Measurements from ENCODE around the gene ARHGAP15. TPM values are rescaled to one million over a fixed set of nuclear protein-coding genes. Genes with fewer than 3 reads are reported as not detected.

The ARHGAP15 gene
- total RNA-seq, 2 experiments from 2014 or later, result 71.3 to 72.8 TPM

DNA sequence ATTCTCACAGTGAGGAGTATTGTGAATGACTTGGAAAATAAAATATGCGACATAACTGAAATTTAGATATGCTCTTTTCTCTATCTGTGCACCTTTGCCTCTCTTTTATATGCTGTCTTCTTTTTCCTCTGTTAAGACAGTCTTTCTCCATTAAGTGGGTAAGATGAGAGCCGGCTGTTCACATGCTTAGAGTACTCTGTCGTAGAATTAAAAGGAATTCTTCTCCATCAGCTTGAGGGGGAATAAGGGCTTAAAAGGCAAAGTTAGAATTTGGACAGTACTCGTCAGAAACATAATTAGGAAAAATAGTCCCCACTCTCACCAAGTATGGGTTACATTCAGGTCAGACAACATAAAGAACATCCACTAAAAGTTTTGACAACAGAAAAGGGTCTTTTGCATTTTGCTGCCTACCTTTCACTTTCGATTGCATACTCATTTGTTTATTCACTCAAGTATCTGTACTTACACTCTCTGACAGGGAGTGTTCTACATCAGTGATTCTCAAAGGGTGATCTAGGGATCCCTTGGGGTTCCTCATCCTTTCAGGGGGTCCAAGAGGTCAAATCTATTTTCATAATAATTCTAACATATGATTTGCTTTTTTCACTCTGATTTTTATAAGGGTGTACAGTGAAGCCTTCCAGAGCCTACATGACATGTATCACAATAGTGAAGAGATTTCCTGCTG lies 48.0 kb downstream of the ARHGAP15 start:
- no peak for DNase-seq
- peaks cover 32% of the 10 kb centered on the region for H3K36me3 Mint-ChIP-seq (ENCODE audit: low read depth)
- intact Hi-C loops (cut with micrococcal nuclease), result loop anchor here (5.0 kb wide), 1 partner anchor 45 kb away; no protein-coding TSS in a partner anchor
- peak overlapping the region; percentile 94 for H3K27ac Mint-ChIP-seq
- ChIA-PET CTCF (interaction anchor here (1.5 to 1.7 kb wide), 2 partner anchors 15 to 82 kb away, joined by 4 to 6 read pairs; no protein-coding TSS in a partner anchor), POLR2A (interaction anchor here (0.6 kb wide), 1 partner anchor 46 kb away, joined by 3 read pairs; no protein-coding TSS in a partner anchor)
- H3K4me1 Mint-ChIP-seq (ENCODE audit: low read depth), result peaks cover 55% of the 10 kb centered on the region
- peaks cover 6% of the 10 kb centered on the region for H3K9me3 Mint-ChIP-seq
- H3K27me3 Mint-ChIP-seq, result no peaks in the 10 kb centered on the region
- H3K4me3 Mint-ChIP-seq, result peak overlapping the region; percentile 72
- TF ChIP-seq, protein P1, sequence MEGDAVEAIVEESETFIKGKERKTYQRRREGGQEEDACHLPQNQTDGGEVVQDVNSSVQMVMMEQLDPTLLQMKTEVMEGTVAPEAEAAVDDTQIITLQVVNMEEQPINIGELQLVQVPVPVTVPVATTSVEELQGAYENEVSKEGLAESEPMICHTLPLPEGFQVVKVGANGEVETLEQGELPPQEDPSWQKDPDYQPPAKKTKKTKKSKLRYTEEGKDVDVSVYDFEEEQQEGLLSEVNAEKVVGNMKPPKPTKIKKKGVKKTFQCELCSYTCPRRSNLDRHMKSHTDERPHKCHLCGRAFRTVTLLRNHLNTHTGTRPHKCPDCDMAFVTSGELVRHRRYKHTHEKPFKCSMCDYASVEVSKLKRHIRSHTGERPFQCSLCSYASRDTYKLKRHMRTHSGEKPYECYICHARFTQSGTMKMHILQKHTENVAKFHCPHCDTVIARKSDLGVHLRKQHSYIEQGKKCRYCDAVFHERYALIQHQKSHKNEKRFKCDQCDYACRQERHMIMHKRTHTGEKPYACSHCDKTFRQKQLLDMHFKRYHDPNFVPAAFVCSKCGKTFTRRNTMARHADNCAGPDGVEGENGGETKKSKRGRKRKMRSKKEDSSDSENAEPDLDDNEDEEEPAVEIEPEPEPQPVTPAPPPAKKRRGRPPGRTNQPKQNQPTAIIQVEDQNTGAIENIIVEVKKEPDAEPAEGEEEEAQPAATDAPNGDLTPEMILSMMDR (IDR thresholded peaks at IDR 0.05), result no peak
- ATAC-seq, result peak; percentile 67

DNA sequence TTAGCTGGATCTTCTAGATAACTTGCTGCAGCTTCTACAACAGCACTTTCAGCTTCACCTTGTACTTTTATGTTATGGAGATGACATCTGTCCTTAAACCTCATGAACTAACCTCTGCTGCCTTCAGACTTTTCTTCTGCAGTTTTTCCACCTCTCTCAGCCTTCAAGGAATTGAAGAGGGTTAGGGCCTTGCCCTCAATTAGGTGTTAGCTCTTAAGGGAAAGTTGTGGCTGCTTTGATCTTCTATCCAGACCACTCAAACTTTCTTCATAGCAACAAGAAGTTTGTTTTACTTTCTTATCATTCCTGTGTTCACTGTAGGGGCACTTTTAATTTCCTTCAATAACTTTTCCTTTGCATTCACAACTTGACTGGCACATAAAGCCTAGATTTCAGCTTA lies 52.3 kb downstream of the ARHGAP15 start:
- Mint-ChIP-seq H3K4me3 (no peak overlapping the region), H3K27me3 (no peaks in the 10 kb centered on the region), H3K4me1 (ENCODE audit: low read depth) (peaks cover 50% of the 10 kb centered on the region), H3K9me3 (peaks cover 6% of the 10 kb centered on the region), H3K36me3 (ENCODE audit: low read depth) (peaks cover 27% of the 10 kb centered on the region), H3K27ac (peak overlapping the region; percentile 26)
- ChIA-PET POLR2A (interaction anchor here (0.5 to 1.1 kb wide), 2 partner anchors 8 to 40 kb away, joined by 3 read pairs; no protein-coding TSS in a partner anchor), CTCF (interaction anchor here (0.8 to 3.1 kb wide), 7 partner anchors 8 to 90 kb away, joined by 3 to 15 read pairs (median 3); no protein-coding TSS in a partner anchor)
- DNase-seq (no peak), ATAC-seq (no peak)
- TF ChIP-seq, protein P1 (IDR thresholded peaks at IDR 0.05), result no peak
- intact Hi-C loops (cut with micrococcal nuclease), result no loop called here

DNA sequence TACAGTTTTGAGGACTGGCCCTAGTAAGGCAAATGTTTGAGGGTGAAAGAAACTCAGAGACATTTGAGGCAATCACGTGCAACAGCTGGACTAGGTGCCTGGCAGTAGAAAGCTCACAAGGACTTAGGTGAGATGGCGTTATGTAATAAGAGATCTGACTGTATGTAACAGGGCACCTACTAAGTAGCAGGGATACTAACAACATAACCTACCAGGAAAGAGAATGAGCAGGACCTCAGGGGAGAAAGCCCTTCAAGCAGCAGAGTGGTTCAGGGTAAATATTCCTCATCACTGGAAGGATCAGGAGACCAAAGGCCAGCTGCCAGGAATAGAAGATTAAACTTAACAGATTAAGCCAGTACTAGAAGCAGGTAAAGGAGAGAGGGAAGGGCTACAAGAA lies 53.4 kb downstream of the ARHGAP15 start:
- TF ChIP-seq, protein P1 (IDR thresholded peaks at IDR 0.05), result no peak
- intact Hi-C loops (cut with micrococcal nuclease), result no loop called here
- H3K9me3 Mint-ChIP-seq, result peaks cover 6% of the 10 kb centered on the region
- ATAC-seq, result no peak
- no peak for DNase-seq
- no peak overlapping the region for H3K4me3 Mint-ChIP-seq
- no peak overlapping the region for H3K27ac Mint-ChIP-seq
- POLR2A ChIA-PET, result no interaction called here
- peaks cover 27% of the 10 kb centered on the region for H3K36me3 Mint-ChIP-seq (ENCODE audit: low read depth)
- H3K27me3 Mint-ChIP-seq, result no peaks in the 10 kb centered on the region
- CTCF ChIA-PET, result interaction anchor here (0.8 to 3.1 kb wide), 5 partner anchors 9 to 92 kb away, joined by 3 to 15 read pairs (median 4); no protein-coding TSS in a partner anchor
- peaks cover 46% of the 10 kb centered on the region for H3K4me1 Mint-ChIP-seq (ENCODE audit: low read depth)

DNA sequence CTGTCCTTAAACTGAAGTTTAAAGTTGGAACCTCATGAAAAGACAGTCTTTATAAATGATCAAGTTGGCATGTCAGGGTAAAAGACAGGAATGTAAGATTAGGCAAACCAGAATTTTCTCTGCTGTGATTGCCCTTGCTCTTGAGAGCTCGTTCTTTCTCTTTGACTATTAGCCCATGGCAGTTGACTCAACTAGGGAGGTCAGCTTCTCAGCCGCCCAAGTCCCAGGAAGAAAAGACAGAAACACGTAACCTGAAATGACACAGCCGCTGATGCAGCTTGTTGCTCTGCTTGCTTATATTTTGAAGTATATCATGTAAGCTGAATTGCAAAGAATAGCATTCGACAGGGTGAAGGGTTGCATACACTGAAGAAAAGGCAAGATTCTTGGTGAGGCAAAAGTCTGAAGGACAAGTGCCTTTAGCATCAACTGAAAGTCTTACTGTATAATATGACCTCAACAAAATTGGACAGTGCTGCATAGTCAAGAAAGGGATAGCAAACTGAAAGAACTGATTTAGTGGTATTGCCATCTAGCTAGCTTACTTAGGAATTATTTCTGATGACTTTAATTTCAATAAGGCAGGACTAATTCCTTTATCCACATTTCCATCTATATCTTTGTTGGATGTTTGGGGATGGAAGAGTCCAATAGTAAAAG lies 54.7 kb downstream of the ARHGAP15 start:
- intact Hi-C loops (cut with micrococcal nuclease), result no loop called here
- Mint-ChIP-seq H3K4me1 (ENCODE audit: low read depth) (peaks cover 48% of the 10 kb centered on the region), H3K27ac (no peak overlapping the region), H3K27me3 (no peaks in the 10 kb centered on the region), H3K36me3 (ENCODE audit: low read depth) (peaks cover 27% of the 10 kb centered on the region), H3K4me3 (no peak overlapping the region), H3K9me3 (peaks cover 6% of the 10 kb centered on the region)
- TF ChIP-seq, protein P1 (IDR thresholded peaks at IDR 0.05), result no peak
- DNase-seq (no peak), ATAC-seq (no peak)
- CTCF ChIA-PET, result interaction anchor here (0.8 to 2.0 kb wide), 7 partner anchors 10 to 50 kb away, joined by 3 to 6 read pairs (median 4); no protein-coding TSS in a partner anchor
- POLR2A ChIA-PET, result no interaction called here
